ENCODE measurements around the gene ENC1.

GRCh38 chr5:74587300-74587699, 53.2 kb downstream of the ENC1 start:
- TF ChIP-seq USF2 (IDR thresholded peaks at IDR 0.05; ENCODE audit: low read depth, low read length) (no peak), CTCF (conservative IDR thresholded peaks at IDR 0.05; ENCODE audit: low read depth, low read length) (no peak), ELK1 (IDR thresholded peaks at IDR 0.05; ENCODE audit: borderline replicate concordance, low read depth, low read length) (no peak), POLR2A (IDR thresholded peaks at IDR 0.05; ENCODE audit: low read depth, low read length) (no peak), RCOR1 (IDR thresholded peaks at IDR 0.05; ENCODE audit: insufficient replicate concordance, low read length) (no peak), RFX5 (IDR thresholded peaks at IDR 0.05; ENCODE audit: low read depth, low read length) (no peak), MXI1 (IDR thresholded peaks at IDR 0.05; ENCODE audit: borderline replicate concordance, low read depth, low read length) (no peak)

Data from IMR-90 (cell line).